GM10248 (cell line): Measurements from ENCODE around the gene RNH1.

Experiments
- CTCF ChIA-PET: fragments of 300-600 bp; sonication (Branson Sonifier 250); formaldehyde crosslinking; extraction: SDS; loops from one replicate; lab custom pipeline; 2021; ENCODE audit warnings: antibody characterized with exemption; lab: Yijun Ruan, JAX
- POLR2A ChIA-PET: fragments of 350-650 bp; sonication (Branson Sonifier 250); formaldehyde crosslinking; extraction: SDS; loops from one replicate; lab custom pipeline; 2020; ENCODE audit warnings: antibody characterized with exemption; lab: Yijun Ruan, JAX
- DNase-seq: peaks from one replicate; pipeline ENCODE4 v3.0.0; 2012; ENCODE audit errors: extremely low spot score
- TF ChIP-seq, protein P1 (sequence below): IDR thresholded peaks from 2 replicates; pipeline ENCODE4 v1.5.1; 2012; ENCODE audit warnings: mild to moderate bottlenecking, low read depth; ENCODE audit errors: extremely low read depth, missing control alignments, control extremely low read depth

RNH1 gene

DNA sequence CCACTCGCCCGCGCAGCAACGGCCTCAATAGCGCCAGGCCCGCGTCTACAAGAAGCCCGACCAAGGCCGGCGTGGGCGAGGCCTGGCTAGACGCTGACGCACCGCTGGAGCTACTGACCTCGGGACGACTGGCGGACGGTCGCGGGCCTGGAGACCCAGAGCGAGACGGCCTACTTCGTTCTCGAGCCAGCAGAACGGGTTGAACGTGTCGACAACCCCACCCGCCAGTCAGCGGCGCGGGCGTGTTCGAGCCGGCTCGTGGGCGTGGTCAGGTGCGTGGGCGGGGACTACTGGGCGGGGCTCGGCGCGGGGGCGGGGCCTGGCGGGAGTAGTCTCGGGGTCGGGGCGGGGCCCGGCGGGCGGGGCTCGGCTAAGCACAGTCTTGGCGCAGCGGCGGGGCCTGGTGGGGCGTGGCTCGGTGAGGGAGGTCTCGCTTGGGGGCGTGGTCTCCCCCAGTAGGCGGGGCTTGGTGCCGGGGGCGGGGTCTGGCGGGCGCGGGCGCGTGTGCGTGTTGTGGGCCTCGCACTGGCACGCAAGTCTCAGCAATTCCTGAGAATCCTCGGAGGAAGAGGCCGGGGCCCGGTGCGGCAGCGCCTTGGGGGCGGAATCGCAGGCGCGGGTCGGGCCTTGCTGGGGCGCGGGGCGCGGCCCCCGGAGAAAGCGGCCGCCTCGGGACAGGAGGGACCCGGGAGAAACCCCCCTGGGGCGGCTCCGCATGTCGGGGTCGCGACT, at the start of gene RNH1:
RNH1 (minus strand) TSS at position 248 of the 732 bp plus-strand sequence. CDS start 5,080 bp downstream, outside the sequence.
- peak; percentile 100 for DNase-seq
- CTCF ChIA-PET = interaction anchor here (1.6 to 7.2 kb wide), 2 partner anchors 11 to 58 kb away, joined by 6 to 55 read pairs; partner anchors contain the start of gene PTDSS2
- POLR2A ChIA-PET = interaction anchor here (1.2 to 1.5 kb wide), 4 partner anchors 9 to 312 kb away, joined by 3 to 5 read pairs (median 4); partner anchors contain the start of genes HRAS and PNPLA2
- TF ChIP-seq, protein P1, sequence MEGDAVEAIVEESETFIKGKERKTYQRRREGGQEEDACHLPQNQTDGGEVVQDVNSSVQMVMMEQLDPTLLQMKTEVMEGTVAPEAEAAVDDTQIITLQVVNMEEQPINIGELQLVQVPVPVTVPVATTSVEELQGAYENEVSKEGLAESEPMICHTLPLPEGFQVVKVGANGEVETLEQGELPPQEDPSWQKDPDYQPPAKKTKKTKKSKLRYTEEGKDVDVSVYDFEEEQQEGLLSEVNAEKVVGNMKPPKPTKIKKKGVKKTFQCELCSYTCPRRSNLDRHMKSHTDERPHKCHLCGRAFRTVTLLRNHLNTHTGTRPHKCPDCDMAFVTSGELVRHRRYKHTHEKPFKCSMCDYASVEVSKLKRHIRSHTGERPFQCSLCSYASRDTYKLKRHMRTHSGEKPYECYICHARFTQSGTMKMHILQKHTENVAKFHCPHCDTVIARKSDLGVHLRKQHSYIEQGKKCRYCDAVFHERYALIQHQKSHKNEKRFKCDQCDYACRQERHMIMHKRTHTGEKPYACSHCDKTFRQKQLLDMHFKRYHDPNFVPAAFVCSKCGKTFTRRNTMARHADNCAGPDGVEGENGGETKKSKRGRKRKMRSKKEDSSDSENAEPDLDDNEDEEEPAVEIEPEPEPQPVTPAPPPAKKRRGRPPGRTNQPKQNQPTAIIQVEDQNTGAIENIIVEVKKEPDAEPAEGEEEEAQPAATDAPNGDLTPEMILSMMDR = no peak

DNA sequence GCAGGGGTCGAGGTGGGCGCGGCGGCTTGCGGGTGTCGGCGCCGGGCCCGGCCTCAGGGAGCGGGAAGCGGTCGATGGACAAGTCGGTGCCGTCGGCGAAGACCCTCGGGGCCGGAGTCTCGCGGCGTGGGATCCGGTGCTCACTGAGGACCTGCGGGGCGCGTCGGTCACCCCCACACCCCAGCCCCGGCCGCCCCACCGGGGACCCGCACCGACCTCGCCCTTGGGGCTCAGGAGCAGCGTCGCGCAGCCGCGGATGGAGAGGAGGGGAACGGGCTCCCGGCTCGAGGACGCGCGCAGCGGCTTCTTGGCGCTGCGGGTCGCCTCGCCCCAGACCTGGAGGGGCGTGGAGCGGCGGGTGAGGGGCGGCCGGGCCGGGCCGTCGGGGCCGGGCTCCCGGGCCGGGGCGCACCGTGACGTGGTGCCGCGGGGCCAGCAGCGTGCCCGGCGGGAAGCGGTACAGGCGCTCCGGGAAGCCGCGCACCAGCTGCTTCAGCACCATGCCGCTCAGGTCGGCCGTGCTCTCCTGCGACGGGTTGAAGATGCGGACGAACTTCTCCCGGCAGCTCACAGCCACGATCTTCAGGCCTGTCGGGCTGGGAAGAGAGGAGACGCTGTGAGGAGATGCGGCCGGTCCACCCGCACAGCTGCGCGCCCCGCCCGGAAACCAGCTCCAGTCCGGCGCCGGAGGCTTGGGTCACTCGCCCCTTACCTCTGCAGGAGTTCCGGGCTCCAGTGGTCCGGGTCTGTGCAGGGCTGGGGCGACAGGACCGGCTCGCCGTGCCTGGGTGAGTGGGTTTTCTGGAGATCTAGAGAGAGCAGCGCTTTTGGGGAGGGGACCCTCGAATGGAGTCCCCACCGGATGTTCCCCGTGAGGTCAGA, 49.0 kb upstream of the RNH1 start:
- TF ChIP-seq, protein P1 = no peak
- DNase-seq = no peak
- ChIA-PET CTCF (interaction anchor here (0.9 to 8.1 kb wide), 16 partner anchors 10 to 218 kb away, joined by 3 to 71 read pairs (median 4); partner anchors contain the start of gene HRAS), POLR2A (interaction anchor here (0.6 to 1.4 kb wide), 2 partner anchors 11 to 15 kb away, joined by 3 read pairs; no protein-coding TSS in a partner anchor)

DNA sequence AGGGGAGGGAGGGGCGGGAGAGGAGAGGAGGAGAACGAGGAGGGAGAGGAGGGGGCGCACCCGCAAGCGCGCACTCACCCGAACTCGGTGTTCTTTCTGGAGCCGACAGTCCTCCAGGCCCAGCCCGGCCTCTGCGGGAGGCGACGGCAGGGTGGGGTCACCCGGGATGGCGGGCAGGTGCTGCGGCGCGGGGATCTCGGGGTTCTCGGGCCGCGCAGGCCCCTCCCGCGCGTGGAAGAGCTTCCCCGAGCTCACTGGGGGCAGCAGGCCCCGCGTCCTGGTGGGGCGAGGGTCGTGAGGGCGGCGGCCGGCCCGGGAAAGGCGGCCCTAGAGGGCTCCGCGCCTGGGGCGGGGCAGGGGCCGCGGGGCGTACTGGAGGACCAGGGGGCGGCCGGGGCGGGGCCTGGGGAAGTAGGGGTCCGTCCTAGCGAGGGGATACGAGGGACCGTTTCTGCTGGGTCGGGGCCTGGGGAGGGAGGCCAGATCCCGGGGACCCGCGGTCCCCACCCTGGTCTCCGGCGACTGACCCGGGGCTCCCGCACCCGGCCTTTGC, 48.3 kb upstream of the RNH1 start:
- POLR2A ChIA-PET = interaction anchor here (1.4 kb wide), 1 partner anchor 14 kb away, joined by 3 read pairs; no protein-coding TSS in a partner anchor
- DNase-seq = no peak
- CTCF ChIA-PET = interaction anchor here (0.8 to 8.1 kb wide), 23 partner anchors 8 to 246 kb away, joined by 3 to 71 read pairs (median 4); partner anchors contain the start of genes HRAS and TMEM80
- TF ChIP-seq, protein P1 = no peak

DNA sequence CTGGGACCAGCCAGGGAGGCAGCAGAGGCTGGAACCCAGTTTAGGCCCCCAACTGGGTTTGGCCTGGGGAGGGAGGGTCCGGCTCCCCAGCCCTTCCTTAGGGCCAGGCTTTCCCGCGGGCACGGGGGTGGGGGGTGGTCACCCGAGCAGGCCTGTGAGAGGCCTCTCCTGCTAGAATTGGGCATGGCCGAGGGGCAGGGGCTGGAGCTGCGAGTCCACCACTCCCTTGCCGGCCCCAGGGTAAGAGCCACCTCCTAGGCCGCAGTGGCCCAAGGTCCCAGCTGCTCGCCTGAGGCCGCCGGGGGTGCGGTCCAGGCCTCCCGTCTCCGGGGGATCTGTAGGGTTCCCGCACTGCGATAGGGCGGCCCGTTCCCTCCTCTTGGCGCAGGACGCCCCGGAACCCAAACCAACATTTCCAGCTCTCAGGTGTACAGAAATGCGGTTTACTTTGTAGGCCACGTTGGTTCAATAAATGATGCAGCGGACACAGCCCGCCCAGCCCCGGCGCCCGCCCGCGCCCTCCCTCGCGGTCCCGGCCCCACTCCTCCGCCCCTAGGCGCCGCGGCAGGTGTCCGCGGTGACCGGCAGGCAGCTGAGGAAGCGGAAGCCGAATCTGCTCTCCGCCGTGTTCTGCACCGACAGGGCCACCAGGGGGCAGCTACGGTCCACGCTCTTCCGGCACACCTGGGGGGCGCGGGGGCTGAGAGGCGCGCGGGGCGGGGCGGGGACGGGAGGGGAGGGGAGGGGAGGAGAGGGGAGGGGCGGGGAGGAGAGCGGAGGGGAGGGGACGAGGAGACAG, 47.6 kb upstream of the RNH1 start:
- ChIA-PET POLR2A (interaction anchor here (1.4 kb wide), 1 partner anchor 14 kb away, joined by 3 read pairs; no protein-coding TSS in a partner anchor), CTCF (interaction anchor here (0.6 to 8.1 kb wide), 33 partner anchors 9 to 352 kb away, joined by 3 to 71 read pairs (median 4); partner anchors contain the start of genes HRAS, TALDO1 and TMEM80)
- peak; percentile 89 for DNase-seq
- TF ChIP-seq, protein P1 = peak; percentile 90

DNA sequence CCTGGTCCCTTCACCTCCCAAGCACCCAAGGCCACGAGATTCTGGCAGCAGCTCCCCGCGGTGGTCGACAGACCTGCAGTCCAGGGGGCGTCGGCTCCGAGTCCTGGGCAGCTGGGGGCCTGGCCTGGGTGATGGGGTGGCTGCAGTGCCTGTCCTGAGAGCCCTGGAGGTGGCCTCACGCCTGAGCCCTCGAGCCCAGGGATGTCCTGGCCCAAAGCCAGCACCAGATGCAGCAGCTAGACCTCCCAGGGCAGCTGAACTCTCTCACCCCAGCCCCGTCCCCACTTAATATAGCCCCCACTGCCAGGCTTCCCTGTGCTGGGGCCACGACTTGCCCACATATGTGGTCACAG, 46.9 kb upstream of the RNH1 start:
- DNase-seq = no peak
- ChIA-PET POLR2A (interaction anchor here (0.5 kb wide), 1 partner anchor 87 kb away, joined by 3 read pairs; no protein-coding TSS in a partner anchor), CTCF (interaction anchor here (0.8 to 8.1 kb wide), 14 partner anchors 8 to 351 kb away, joined by 3 to 71 read pairs (median 5); partner anchors contain the start of genes HRAS, TALDO1 and TMEM80)
- TF ChIP-seq, protein P1 = no peak
